Esophagus (tissue), 2 donors: ENCODE results near the gene CBFA2T3. TPM values are rescaled to one million over a fixed set of nuclear protein-coding genes. Genes with fewer than 3 reads are reported as not detected.

ENCODE experiments used
- H3K27ac ChIP-seq, 2 donors: one replicate each; pipeline ENCODE4 v1.5.1; 2013; ENCODE audit warnings: low read depth in 2 of 2, mild to moderate bottlenecking in 2 of 2, inconsistent platforms in 1 of 2, low read length in 1 of 2, moderate library complexity in 1 of 2
- H3K27me3 ChIP-seq, 2 donors: one replicate each; pipeline ENCODE4 v1.6.1; 2013; ENCODE audit warnings: low read length in 2 of 2, control low read depth in 1 of 2, mild to moderate bottlenecking in 1 of 2; ENCODE audit not compliant: insufficient read depth in 2 of 2, control insufficient read depth in 1 of 2
- H3K36me3 ChIP-seq, 2 donors: one replicate each; pipeline ENCODE4 v1.6.1; 2013; ENCODE audit warnings: low read length in 1 of 2; ENCODE audit not compliant: control insufficient read depth in 2 of 2, insufficient read depth in 2 of 2
- H3K4me1 ChIP-seq, 2 donors: one replicate each; pipeline ENCODE4 v1.6.1; 2013; ENCODE audit warnings: low read length in 1 of 2; ENCODE audit not compliant: control insufficient read depth in 2 of 2, insufficient read depth in 2 of 2
- H3K4me3 ChIP-seq, 2 donors: one replicate each; pipeline ENCODE4 v1.5.1; 2013; ENCODE audit warnings: low read length in 2 of 2, mild to moderate bottlenecking in 2 of 2, low read depth in 1 of 2, moderate library complexity in 1 of 2
- H3K9me3 ChIP-seq, 2 donors: one replicate each; pipeline ENCODE4 v1.6.1; 2013; ENCODE audit warnings: mild to moderate bottlenecking in 2 of 2, low read depth in 1 of 2, low read length in 1 of 2, moderate library complexity in 1 of 2; ENCODE audit not compliant: control insufficient read depth in 2 of 2, insufficient read depth in 1 of 2
- WGBS, 2 donors: extraction: QIAGEN DNeasy Blood & Tissue Kit; methylation state at CpG; one replicate each; pipeline ENCODE4 v1.1.7; 2013; 5-methylcytosine and 5-hydroxymethylcytosine counted together
- polyA plus RNA-seq, 2 donors: library from polyadenylated mRNA; stranded (reverse); fragments of 200-250 nt; gene quantifications; one replicate each; pipeline ENCODE4 v1.2.3, GENCODE V29; 2013
- donor health status: healthy with polysubstance abuse.
- donor health status: Bipolar disorder and iron deficiency.

CBFA2T3 gene
- polyA plus RNA-seq, 2 donors = 0.93 to 1.4 TPM

DNA sequence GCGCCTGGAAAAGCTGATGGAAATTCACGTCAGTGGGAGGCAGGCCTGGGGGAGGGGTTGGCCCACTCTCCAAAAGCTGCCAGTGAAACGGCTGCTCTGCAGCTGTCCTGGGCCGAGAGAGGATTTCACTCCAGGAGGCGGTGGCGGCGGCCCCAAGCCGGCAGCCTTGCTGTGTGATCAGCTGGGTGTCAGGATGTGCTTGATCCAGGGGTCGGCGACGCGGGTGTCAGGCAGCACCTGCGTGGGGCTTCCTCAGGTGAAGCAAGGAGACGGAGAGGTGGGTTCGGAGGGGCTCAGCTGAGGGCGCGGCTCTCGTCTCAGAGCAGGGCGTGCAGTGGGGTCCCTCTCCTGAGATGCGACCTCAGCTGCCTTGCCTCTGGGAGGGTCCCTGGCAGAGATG, 7.0 kb downstream of the CBFA2T3 start:
- peaks cover 0 to 4% of the 10 kb centered on the region in 2 donors for H3K27me3 ChIP-seq
- H3K36me3 ChIP-seq = no peaks in the 10 kb centered on the region
- 69 to 77% methylated on average over 18 to 20 of the region's 20 CpGs for WGBS, 2 donors
- H3K4me1 ChIP-seq = no peaks in the 10 kb centered on the region
- H3K27ac ChIP-seq = no peak overlapping the region
- H3K4me3 ChIP-seq = no peak overlapping the region
- H3K9me3 ChIP-seq = no peaks in the 10 kb centered on the region

DNA sequence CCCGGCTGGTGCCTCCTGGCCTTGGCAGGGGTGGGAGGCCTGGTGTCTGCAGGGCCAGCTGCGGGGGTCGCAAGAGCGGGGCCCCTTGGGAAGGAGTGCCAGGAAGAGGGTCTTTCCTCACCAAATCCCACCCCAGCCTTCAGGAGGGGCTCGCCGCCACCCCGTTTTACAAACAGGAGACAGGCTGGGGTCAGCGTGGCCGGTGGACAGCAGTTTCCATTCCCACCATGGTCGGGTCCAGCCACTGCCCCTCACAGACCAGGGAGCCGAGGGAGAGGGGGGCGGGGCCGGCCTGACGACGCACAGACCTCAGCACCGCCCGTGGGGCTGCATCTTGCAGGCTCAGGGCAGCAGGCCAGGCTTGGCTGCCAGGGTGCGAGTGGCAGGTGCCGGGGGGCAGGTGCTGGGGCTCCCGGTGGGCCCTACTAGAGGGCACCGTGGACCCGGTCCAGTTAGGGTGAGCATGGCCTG, 7.6 kb downstream of the CBFA2T3 start:
- H3K27ac ChIP-seq = no peak overlapping the region
- H3K4me3 ChIP-seq = no peak overlapping the region
- 46 to 49% methylated on average over 21 to 22 of the region's 22 CpGs for WGBS, 2 donors
- H3K27me3 ChIP-seq = peaks cover 0 to 4% of the 10 kb centered on the region in 2 donors
- no peaks in the 10 kb centered on the region for H3K4me1 ChIP-seq
- H3K9me3 ChIP-seq = no peaks in the 10 kb centered on the region
- H3K36me3 ChIP-seq = no peaks in the 10 kb centered on the region

DNA sequence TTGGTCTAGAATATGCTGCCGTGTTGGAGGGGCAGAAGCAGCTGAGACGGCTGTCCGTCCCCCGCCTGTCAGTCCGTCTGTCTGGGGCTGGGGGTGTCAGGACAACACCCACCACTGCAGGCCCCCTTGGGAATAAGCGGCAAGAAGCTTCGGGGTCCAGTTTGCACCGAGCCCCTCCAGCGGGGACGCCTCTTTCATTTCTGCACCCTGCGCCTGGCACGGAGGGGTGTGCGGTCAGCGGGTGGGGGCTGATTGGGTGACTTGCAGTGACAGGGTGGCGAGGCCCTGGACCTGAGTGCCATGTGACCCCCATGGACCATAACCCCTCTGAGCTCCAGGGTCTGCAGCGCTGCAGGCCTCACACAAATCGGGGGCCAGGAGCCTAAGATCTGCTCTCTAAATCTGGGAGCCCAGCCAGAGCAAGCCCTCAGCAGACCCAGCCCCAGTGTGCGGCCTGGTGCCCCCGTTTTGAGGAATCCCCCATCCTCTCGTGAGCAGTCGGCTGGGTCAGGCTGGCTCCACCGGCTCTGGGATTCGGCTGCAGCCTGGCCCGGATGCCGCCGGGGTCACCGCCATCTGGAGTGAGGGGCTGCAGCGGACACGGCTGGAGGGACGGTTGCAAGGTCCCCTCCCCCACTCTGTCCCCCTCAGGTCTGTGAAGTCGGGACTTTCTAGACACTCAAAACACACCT, 8.3 kb downstream of the CBFA2T3 start:
- Histone ChIP-seq H3K4me3 (no peak overlapping the region), H3K27ac (no peak overlapping the region), H3K4me1 (no peaks in the 10 kb centered on the region), H3K36me3 (no peaks in the 10 kb centered on the region), H3K9me3 (no peaks in the 10 kb centered on the region), H3K27me3 (peaks cover 0 to 4% of the 10 kb centered on the region in 2 donors)
- 71 to 72% methylated on average over 31 of the region's 31 CpGs for WGBS, 2 donors

DNA sequence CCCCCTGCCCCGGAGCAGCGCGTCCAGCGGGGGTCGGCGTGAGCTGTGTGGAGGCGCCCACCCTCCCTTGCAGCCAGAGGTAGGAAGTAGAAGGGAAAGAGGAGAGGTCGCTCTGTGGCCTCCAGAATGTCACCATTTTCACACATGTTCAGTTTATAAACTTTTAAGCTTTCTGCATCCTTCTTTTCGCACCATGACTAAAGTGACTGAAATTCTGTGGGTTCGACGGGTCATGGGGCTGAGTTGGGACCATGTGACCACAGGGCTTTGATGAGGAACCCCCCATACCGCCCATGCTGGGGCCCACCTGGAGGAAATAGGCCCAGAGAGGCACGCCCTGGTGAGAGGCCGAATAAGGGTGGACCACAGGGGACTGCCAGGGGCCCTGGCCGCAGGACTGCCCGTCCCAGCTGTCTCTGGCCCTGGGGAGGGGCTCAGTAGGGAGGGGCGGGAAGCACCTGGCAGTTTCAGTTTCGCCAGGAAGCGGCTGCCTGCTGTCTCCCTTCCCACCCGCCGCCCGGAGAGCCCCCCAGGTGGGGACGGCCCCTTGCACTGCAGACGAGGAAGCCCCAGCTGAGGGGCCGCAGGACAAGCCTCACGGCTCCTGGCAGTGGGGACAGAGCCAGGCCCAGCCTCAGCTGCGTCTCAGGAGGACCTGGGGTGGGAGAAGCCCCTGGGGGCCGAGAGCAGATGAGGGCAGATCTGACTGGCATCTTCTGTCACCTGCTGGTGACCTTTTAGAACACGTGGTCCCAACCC, 9.0 kb downstream of the CBFA2T3 start:
- 41 to 44% methylated on average over 24 to 29 of the region's 29 CpGs for WGBS, 2 donors
- Histone ChIP-seq H3K4me3 (no peak overlapping the region), H3K4me1 (no peaks in the 10 kb centered on the region), H3K27ac (no peak overlapping the region), H3K36me3 (no peaks in the 10 kb centered on the region), H3K27me3 (peaks cover 0 to 4% of the 10 kb centered on the region in 2 donors), H3K9me3 (no peaks in the 10 kb centered on the region)

DNA sequence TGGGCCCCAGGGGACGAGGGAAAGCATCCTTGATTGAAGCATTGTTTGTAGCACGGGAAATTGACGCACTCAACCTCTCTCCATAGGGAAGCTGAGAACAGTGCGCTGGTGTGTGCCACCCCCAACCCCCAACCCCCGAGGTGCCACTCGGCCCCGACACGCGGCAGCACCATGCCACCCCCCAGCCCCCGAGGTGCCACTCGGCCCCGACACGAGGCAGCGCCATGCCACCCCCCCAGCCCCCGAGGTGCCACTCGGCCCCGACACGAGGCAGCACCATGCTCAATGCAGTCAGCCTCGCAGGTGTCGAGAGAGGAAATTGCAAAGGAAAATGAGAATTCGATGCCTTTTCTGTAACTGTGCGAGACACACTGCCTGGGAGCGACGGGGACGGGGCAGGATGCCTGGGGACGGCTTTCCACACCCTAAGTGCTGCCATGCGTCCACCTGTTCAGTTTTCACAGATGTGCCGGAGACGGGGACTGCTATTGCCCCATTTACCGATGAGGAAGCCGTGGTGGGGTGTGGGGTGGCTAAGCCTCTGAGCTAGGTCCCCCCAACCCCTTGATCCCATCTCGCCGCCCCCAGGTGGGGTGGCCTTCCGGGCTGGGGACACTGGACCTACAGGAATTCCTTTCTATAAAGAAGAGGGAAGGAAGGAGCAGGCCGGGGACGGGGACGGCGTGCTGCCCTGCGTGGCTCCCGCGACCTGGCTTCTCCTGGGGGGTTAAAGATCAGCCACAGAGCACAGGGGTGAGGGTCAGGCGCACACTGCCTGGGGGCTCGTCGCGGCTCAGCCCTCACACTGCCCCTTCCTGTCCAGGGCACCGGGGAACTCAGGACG, 9.8 kb downstream of the CBFA2T3 start:
- no peaks in the 10 kb centered on the region for H3K36me3 ChIP-seq
- WGBS, 2 donors = 69 to 70% methylated on average over 45 to 47 of the region's 47 CpGs
- H3K4me1 ChIP-seq = no peaks in the 10 kb centered on the region
- no peaks in the 10 kb centered on the region for H3K9me3 ChIP-seq
- H3K27ac ChIP-seq = no peak overlapping the region
- H3K4me3 ChIP-seq = no peak overlapping the region
- peaks cover 0 to 4% of the 10 kb centered on the region in 2 donors for H3K27me3 ChIP-seq

DNA sequence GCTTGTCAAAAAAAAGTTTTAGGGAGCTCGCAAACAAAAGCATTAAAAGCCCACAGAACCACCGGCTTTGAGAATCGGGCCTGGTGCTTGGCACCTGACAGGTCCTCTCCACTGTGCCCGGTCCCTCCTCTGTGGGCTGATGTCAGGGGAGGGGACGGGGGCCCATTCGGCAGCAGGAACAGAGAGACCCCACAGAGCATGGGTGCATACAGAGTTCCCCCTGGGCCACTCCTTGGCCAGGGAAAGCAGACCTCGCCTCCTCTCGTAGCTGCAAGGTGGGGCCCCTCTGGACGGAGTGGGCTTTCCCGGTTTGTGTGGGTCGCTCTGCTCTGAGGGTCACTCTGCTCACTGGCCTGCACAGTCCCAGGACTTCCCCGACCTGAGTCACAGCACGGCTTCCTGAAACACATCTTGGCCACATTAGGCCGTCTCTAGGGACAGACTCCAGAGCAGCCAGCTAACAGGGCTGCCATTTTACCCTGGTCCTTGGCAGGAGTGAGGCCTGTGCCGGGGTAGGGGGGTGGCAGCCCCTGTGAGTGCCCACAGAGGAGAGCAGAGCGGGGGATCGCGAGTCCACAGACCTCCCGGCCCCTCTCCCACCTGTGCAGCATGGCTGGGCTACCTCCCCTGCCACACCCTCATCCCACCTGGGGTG, 11.1 kb downstream of the CBFA2T3 start:
- Histone ChIP-seq H3K9me3 (no peaks in the 10 kb centered on the region), H3K4me1 (no peaks in the 10 kb centered on the region), H3K27ac (no peak overlapping the region), H3K36me3 (no peaks in the 10 kb centered on the region), H3K27me3 (peaks cover 0 to 4% of the 10 kb centered on the region in 2 donors), H3K4me3 (no peak overlapping the region)
- WGBS, 2 donors = 82 to 84% methylated on average over 17 to 19 of the region's 19 CpGs

DNA sequence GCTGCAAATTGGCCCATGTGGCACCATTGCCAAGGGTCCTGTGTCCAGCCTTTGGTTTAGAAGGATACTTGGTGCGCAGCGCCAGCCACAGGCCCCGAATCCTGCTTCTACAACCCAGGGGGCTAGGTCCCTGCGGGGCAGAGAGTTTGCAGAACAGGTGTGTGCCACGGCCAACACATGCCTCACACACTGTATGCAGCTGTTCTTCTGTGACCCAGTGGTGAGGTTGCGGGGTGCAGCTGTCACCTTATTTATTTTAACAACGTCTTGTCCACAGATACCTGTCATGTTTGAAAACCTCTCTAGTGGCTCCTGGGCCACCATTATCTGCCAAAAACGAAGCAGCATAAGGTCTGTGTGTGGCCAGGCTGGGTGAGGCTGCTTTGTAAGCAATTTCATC, 11.6 kb downstream of the CBFA2T3 start:
- Histone ChIP-seq H3K36me3 (no peaks in the 10 kb centered on the region), H3K27me3 (peaks cover 0 to 4% of the 10 kb centered on the region in 2 donors), H3K27ac (no peak overlapping the region), H3K9me3 (no peaks in the 10 kb centered on the region), H3K4me1 (no peaks in the 10 kb centered on the region), H3K4me3 (no peak overlapping the region)
- WGBS, 2 donors = 60 to 69% methylated on average over 8 of the region's 8 CpGs

DNA sequence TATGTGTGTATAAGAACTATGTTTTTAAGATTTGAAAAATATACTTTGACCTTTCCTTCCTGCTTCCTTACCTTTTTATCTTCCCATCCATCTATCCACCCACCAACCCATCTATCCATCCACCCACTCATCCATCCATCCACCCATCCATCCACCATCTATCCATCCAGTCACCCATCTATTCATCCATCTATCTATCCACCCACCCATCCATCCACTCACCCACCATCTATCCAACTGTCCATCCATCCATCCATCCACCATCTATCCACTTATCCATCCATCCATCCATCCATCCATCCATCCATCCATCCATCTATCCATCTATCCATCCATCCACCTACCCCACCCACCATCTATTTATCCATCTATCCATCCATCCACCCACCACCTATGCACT, 12.4 kb downstream of the CBFA2T3 start:
- Histone ChIP-seq H3K4me3 (no peak overlapping the region), H3K27ac (no peak overlapping the region), H3K9me3 (no peaks in the 10 kb centered on the region), H3K4me1 (no peaks in the 10 kb centered on the region), H3K36me3 (no peaks in the 10 kb centered on the region), H3K27me3 (peaks cover 0 to 4% of the 10 kb centered on the region in 2 donors)

DNA sequence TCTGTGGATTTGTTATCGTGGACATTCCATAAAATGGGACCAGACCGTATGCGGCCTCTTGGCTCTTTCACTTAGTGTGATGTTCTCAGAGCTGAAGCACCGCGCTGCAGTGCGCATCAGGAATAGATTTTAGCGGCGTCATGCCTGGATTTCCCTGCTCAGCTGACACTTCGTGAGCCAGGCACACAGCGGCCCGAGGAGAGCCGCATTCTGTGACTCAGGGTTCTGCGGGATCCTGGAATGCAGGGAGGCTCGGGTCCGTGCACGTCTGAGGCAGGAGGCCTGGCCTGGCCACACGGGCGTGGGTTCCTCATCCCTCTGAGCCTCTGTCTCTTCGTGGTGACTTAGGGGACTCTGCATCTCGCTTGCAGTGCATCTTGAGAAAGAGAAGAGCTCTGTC, 13.4 kb downstream of the CBFA2T3 start:
- WGBS, 2 donors = 78% methylated on average over 20 of the region's 20 CpGs
- H3K36me3 ChIP-seq = no peaks in the 10 kb centered on the region
- peaks cover 0 to 4% of the 10 kb centered on the region in 2 donors for H3K27me3 ChIP-seq
- H3K4me1 ChIP-seq = peaks cover 0 to 2% of the 10 kb centered on the region in 2 donors
- peaks cover 0 to 2% of the 10 kb centered on the region in 2 donors for H3K9me3 ChIP-seq
- no peak overlapping the region for H3K27ac ChIP-seq
- no peak overlapping the region for H3K4me3 ChIP-seq
